ENCODE results near the gene PGAP2. TPM values are rescaled to one million over a fixed set of nuclear protein-coding genes. Genes with fewer than 3 reads are reported as not detected.

PGAP2 gene
- total and polyA plus RNA-seq, 4 donors = 3.9 to 17.7 (median 8.9) TPM

GRCh38 chr11:3824714-3825472 is 16.5 kb downstream of the PGAP2 start:
- H3K4me3 ChIP-seq (ENCODE audit: low read length in 2 of 2) = no peak overlapping the region
- H3K36me3 ChIP-seq (ENCODE audit: control insufficient read depth in 1 of 2, insufficient read depth in 2 of 2, low read length in 1 of 2) = peaks cover 0 to 10% of the 10 kb centered on the region in 2 donors
- H3K9me3 ChIP-seq (ENCODE audit: control insufficient read depth, low read length) = no peaks in the 10 kb centered on the region
- DNase-seq = peak; percentile 79 to 85
- intact Hi-C loops (cut with DNase I) = no loop called here
- H3K4me1 ChIP-seq (ENCODE audit: control insufficient read depth in 1 of 2, insufficient read depth in 2 of 2, low read length in 2 of 2) = no peaks in the 10 kb centered on the region
- H3K27ac ChIP-seq (ENCODE audit: low read depth in 1 of 2, low read length in 2 of 2) = no peak overlapping the region
- WGBS, 2 donors = 79% methylated on average over 18 of the region's 18 CpGs
- H3K27me3 ChIP-seq (ENCODE audit: control insufficient read depth in 1 of 2, insufficient read depth in 2 of 2, low read length in 1 of 2) = no peaks in the 10 kb centered on the region
- ATAC-seq (ENCODE audit: low FRiP score) = peak; percentile 59

- no peaks in the 10 kb centered on the region for H3K9me3 ChIP-seq (ENCODE audit: control insufficient read depth, low read length)
- H3K4me1 ChIP-seq (ENCODE audit: control insufficient read depth in 1 of 2, insufficient read depth in 2 of 2, low read length in 2 of 2) = no peaks in the 10 kb centered on the region
- intact Hi-C loops (cut with DNase I) = no loop called here
- no peaks in the 10 kb centered on the region for H3K27me3 ChIP-seq (ENCODE audit: control insufficient read depth in 1 of 2, insufficient read depth in 2 of 2, low read length in 1 of 2)
- ATAC-seq (ENCODE audit: low FRiP score) (no peak), DNase-seq (no peak)
- peaks cover 0 to 10% of the 10 kb centered on the region in 2 donors for H3K36me3 ChIP-seq (ENCODE audit: control insufficient read depth in 1 of 2, insufficient read depth in 2 of 2, low read length in 1 of 2)
- no peak overlapping the region for H3K4me3 ChIP-seq (ENCODE audit: low read length in 2 of 2)
- WGBS, 2 donors = 84 to 89% methylated on average over 8 of the region's 8 CpGs
- no peak overlapping the region for H3K27ac ChIP-seq (ENCODE audit: low read depth in 1 of 2, low read length in 2 of 2)
Observed at GRCh38 chr11:3825473-3826154, 17.3 kb downstream of the PGAP2 start.

- Histone ChIP-seq H3K27ac (ENCODE audit: low read depth in 1 of 2, low read length in 2 of 2) (no peak overlapping the region), H3K4me3 (ENCODE audit: low read length in 2 of 2) (no peak overlapping the region), H3K27me3 (ENCODE audit: control insufficient read depth in 1 of 2, insufficient read depth in 2 of 2, low read length in 1 of 2) (no peaks in the 10 kb centered on the region), H3K9me3 (ENCODE audit: control insufficient read depth, low read length) (no peaks in the 10 kb centered on the region), H3K4me1 (ENCODE audit: control insufficient read depth in 1 of 2, insufficient read depth in 2 of 2, low read length in 2 of 2) (no peaks in the 10 kb centered on the region), H3K36me3 (ENCODE audit: control insufficient read depth in 1 of 2, insufficient read depth in 2 of 2, low read length in 1 of 2) (peaks cover 0 to 10% of the 10 kb centered on the region in 2 donors)
- intact Hi-C loops (cut with DNase I) = no loop called here
- no peak for ATAC-seq (ENCODE audit: low FRiP score)
- 89 to 93% methylated on average over 3 of the region's 3 CpGs for WGBS, 2 donors
- no peak for DNase-seq
Observed at GRCh38 chr11:3826721-3827120, 18.4 kb downstream of the PGAP2 start.

GRCh38 chr11:3827434-3828186 is 19.2 kb downstream of the PGAP2 start:
- no peak overlapping the region for H3K4me3 ChIP-seq (ENCODE audit: low read length in 2 of 2)
- DNase-seq = no peak
- H3K9me3 ChIP-seq (ENCODE audit: control insufficient read depth, low read length) = no peaks in the 10 kb centered on the region
- intact Hi-C loops (cut with DNase I) = no loop called here
- H3K27me3 ChIP-seq (ENCODE audit: control insufficient read depth in 1 of 2, insufficient read depth in 2 of 2, low read length in 1 of 2) = no peaks in the 10 kb centered on the region
- 93 to 94% methylated on average over 35 of the region's 35 CpGs for WGBS, 2 donors
- H3K27ac ChIP-seq (ENCODE audit: low read depth in 1 of 2, low read length in 2 of 2) = no peak overlapping the region
- no peaks in the 10 kb centered on the region for H3K4me1 ChIP-seq (ENCODE audit: control insufficient read depth in 1 of 2, insufficient read depth in 2 of 2, low read length in 2 of 2)
- ATAC-seq (ENCODE audit: low FRiP score) = no peak
- H3K36me3 ChIP-seq (ENCODE audit: control insufficient read depth in 1 of 2, insufficient read depth in 2 of 2, low read length in 1 of 2) = peaks cover 0 to 10% of the 10 kb centered on the region in 2 donors

GRCh38 chr11:3830088-3830487 is 21.7 kb downstream of the PGAP2 start:
- Histone ChIP-seq H3K9me3 (ENCODE audit: control insufficient read depth, low read length) (no peaks in the 10 kb centered on the region), H3K36me3 (ENCODE audit: control insufficient read depth in 1 of 2, insufficient read depth in 2 of 2, low read length in 1 of 2) (peaks cover 0 to 10% of the 10 kb centered on the region in 2 donors), H3K27me3 (ENCODE audit: control insufficient read depth in 1 of 2, insufficient read depth in 2 of 2, low read length in 1 of 2) (no peaks in the 10 kb centered on the region), H3K4me3 (ENCODE audit: low read length in 2 of 2) (no peak overlapping the region), H3K27ac (ENCODE audit: low read depth in 1 of 2, low read length in 2 of 2) (no peak overlapping the region), H3K4me1 (ENCODE audit: control insufficient read depth in 1 of 2, insufficient read depth in 2 of 2, low read length in 2 of 2) (no peaks in the 10 kb centered on the region)
- ATAC-seq (ENCODE audit: low FRiP score) (no peak), DNase-seq (no peak)
- intact Hi-C loops (cut with DNase I) = no loop called here
- 96 to 99% methylated on average over 3 of the region's 3 CpGs for WGBS, 2 donors

GRCh38 chr11:3830730-3831129 is 22.4 kb downstream of the PGAP2 start:
- H3K4me1 ChIP-seq (ENCODE audit: control insufficient read depth in 1 of 2, insufficient read depth in 2 of 2, low read length in 2 of 2) = no peaks in the 10 kb centered on the region
- no peak for ATAC-seq (ENCODE audit: low FRiP score)
- no peaks in the 10 kb centered on the region for H3K27me3 ChIP-seq (ENCODE audit: control insufficient read depth in 1 of 2, insufficient read depth in 2 of 2, low read length in 1 of 2)
- no peak for DNase-seq
- intact Hi-C loops (cut with DNase I) = no loop called here
- no peaks in the 10 kb centered on the region for H3K9me3 ChIP-seq (ENCODE audit: control insufficient read depth, low read length)
- H3K4me3 ChIP-seq (ENCODE audit: low read length in 2 of 2) = no peak overlapping the region
- 50 to 84% methylated on average over 1 of the region's 1 CpG for WGBS, 2 donors
- H3K36me3 ChIP-seq (ENCODE audit: control insufficient read depth in 1 of 2, insufficient read depth in 2 of 2, low read length in 1 of 2) = peaks cover 0 to 10% of the 10 kb centered on the region in 2 donors
- no peak overlapping the region for H3K27ac ChIP-seq (ENCODE audit: low read depth in 1 of 2, low read length in 2 of 2)

GRCh38 chr11:3831378-3832239 is 23.2 kb downstream of the PGAP2 start:
- DNase-seq (peak in 1 of 2 donors; percentile 69), ATAC-seq (ENCODE audit: low FRiP score) (no peak)
- WGBS, 2 donors = 75 to 77% methylated on average over 12 of the region's 13 CpGs
- H3K9me3 ChIP-seq (ENCODE audit: control insufficient read depth, low read length) = no peaks in the 10 kb centered on the region
- no peaks in the 10 kb centered on the region for H3K4me1 ChIP-seq (ENCODE audit: control insufficient read depth in 1 of 2, insufficient read depth in 2 of 2, low read length in 2 of 2)
- no peaks in the 10 kb centered on the region for H3K27me3 ChIP-seq (ENCODE audit: control insufficient read depth in 1 of 2, insufficient read depth in 2 of 2, low read length in 1 of 2)
- intact Hi-C loops (cut with DNase I) = no loop called here
- H3K4me3 ChIP-seq (ENCODE audit: low read length in 2 of 2) = no peak overlapping the region
- H3K27ac ChIP-seq (ENCODE audit: low read depth in 1 of 2, low read length in 2 of 2) = no peak overlapping the region
- H3K36me3 ChIP-seq (ENCODE audit: control insufficient read depth in 1 of 2, insufficient read depth in 2 of 2, low read length in 1 of 2) = peaks cover 0 to 10% of the 10 kb centered on the region in 2 donors

GRCh38 chr11:3832816-3833215 is 24.5 kb downstream of the PGAP2 start:
- no peak overlapping the region for H3K4me3 ChIP-seq (ENCODE audit: low read length in 2 of 2)
- ATAC-seq (ENCODE audit: low FRiP score) (no peak), DNase-seq (no peak)
- H3K36me3 ChIP-seq (ENCODE audit: control insufficient read depth in 1 of 2, insufficient read depth in 2 of 2, low read length in 1 of 2) = peaks cover 0 to under 1% of the 10 kb centered on the region in 2 donors
- no peaks in the 10 kb centered on the region for H3K9me3 ChIP-seq (ENCODE audit: control insufficient read depth, low read length)
- WGBS, 2 donors = 92 to 95% methylated on average over 2 of the region's 2 CpGs
- no peak overlapping the region for H3K27ac ChIP-seq (ENCODE audit: low read depth in 1 of 2, low read length in 2 of 2)
- intact Hi-C loops (cut with DNase I) = no loop called here
- no peaks in the 10 kb centered on the region for H3K27me3 ChIP-seq (ENCODE audit: control insufficient read depth in 1 of 2, insufficient read depth in 2 of 2, low read length in 1 of 2)
- no peaks in the 10 kb centered on the region for H3K4me1 ChIP-seq (ENCODE audit: control insufficient read depth in 1 of 2, insufficient read depth in 2 of 2, low read length in 2 of 2)
